Lower lobe of right lung (tissue), 2 donors: ENCODE results near the gene NRXN3. TPM values are rescaled to one million over a fixed set of nuclear protein-coding genes. Genes with fewer than 3 reads are reported as not detected.

Experiments
- ATAC-seq, 2 donors: fragments of 200-7000 bp; cut with Tn5 transposase; one replicate each; pipeline ENCODE4 v1.9.1; 2020 to 2022; ENCODE audit warnings: mild to moderate bottlenecking in 2 of 2, moderate library complexity in 2 of 2
- DNase-seq: peaks from one replicate; pipeline ENCODE4 v3.0.0-alpha.2; 2020
- H3K27ac ChIP-seq: fragments of 200-600 bp; one replicate; pipeline ENCODE4 v1.8.0; 2022
- H3K27me3 ChIP-seq: fragments of 200-600 bp; one replicate; pipeline ENCODE4 v1.8.0; 2022; ENCODE audit warnings: low read depth
- H3K36me3 ChIP-seq: fragments of 200-600 bp; one replicate; pipeline ENCODE4 v1.8.0; 2022; ENCODE audit warnings: mild to moderate bottlenecking
- H3K4me1 ChIP-seq: fragments of 200-600 bp; one replicate; pipeline ENCODE4 v1.8.0; 2022
- H3K4me3 ChIP-seq: fragments of 200-600 bp; one replicate; pipeline ENCODE4 v1.8.0; 2022; ENCODE audit warnings: mild to moderate bottlenecking
- H3K9me3 ChIP-seq: fragments of 200-600 bp; one replicate; pipeline ENCODE4 v1.8.0; 2022
- intact Hi-C: fragments of 100-400 bp; cut with DNase I; formaldehyde crosslinking; loops from one replicate; pipeline ENCODE4 v1.11.0; 2022
- total RNA-seq: library from RNA; stranded (reverse); fragmentation: NEBNext Ultra II Directional; extraction: Animal tissue kit (Norgen Biotek cat#: 25700); gene quantifications from one replicate; pipeline ENCODE4 v1.2.1, GENCODE V29; 2021
- TF ChIP-seq, protein P1 (sequence below): fragments of 200-600 bp; IDR thresholded peaks from one replicate; pipeline ENCODE4 v1.8.0; 2022; ENCODE audit warnings: antibody characterized with exemption, mild to moderate bottlenecking
- donor health status: DM: no; HTN: yes; CAD: no; lungs with severe emphysema.

NRXN3 gene
- total RNA-seq, 1 donor from 2014 or later = 9.0 TPM

DNA sequence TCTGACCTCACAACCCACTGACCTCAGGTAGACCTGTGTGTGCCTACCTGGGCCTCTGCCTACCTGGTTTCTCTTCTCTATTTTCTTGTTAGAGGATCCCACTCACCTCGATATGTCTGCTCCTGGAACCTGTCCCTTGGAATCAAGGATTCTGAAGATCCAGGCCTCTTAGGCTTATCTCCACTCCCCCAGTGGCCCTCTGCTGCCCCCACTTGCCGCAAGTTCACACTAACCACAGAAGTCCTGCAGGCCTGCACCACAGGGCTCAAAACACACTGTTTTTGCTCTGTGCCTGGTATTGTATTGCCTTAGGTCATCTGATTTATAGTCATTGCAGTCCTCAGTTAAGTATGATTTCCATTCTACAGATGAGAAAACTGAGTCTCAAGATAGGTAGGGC, 15.3 kb upstream of the NRXN3 start:
- H3K9me3 ChIP-seq = no peaks in the 10 kb centered on the region
- TF ChIP-seq, protein P1, sequence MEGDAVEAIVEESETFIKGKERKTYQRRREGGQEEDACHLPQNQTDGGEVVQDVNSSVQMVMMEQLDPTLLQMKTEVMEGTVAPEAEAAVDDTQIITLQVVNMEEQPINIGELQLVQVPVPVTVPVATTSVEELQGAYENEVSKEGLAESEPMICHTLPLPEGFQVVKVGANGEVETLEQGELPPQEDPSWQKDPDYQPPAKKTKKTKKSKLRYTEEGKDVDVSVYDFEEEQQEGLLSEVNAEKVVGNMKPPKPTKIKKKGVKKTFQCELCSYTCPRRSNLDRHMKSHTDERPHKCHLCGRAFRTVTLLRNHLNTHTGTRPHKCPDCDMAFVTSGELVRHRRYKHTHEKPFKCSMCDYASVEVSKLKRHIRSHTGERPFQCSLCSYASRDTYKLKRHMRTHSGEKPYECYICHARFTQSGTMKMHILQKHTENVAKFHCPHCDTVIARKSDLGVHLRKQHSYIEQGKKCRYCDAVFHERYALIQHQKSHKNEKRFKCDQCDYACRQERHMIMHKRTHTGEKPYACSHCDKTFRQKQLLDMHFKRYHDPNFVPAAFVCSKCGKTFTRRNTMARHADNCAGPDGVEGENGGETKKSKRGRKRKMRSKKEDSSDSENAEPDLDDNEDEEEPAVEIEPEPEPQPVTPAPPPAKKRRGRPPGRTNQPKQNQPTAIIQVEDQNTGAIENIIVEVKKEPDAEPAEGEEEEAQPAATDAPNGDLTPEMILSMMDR = no peak
- no peak overlapping the region for H3K27ac ChIP-seq
- no peaks in the 10 kb centered on the region for H3K36me3 ChIP-seq
- ATAC-seq = no peak
- H3K4me3 ChIP-seq = no peak overlapping the region
- intact Hi-C loops = no loop called here
- no peak for DNase-seq
- no peaks in the 10 kb centered on the region for H3K27me3 ChIP-seq
- no peaks in the 10 kb centered on the region for H3K4me1 ChIP-seq

DNA sequence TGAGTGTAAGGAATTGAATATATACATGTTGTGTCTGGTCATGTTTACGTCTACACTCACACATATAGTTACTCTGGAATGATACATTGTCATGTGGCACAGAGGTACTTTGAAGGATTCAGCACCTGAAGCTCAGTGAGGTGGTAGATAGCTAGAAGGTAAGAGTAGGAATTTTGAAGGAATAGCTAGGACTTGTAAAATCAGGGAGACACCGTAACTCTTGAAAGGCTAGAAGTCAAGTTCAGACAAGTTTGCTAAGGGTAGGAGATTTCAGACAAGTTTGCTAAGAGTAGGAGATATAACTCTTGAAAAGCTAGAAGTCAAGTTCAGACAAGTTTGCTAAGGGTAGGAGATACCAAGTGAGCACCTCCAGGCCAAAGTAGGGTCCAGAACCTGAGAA, 14.0 kb upstream of the NRXN3 start:
- Histone ChIP-seq H3K27me3 (no peaks in the 10 kb centered on the region), H3K36me3 (no peaks in the 10 kb centered on the region), H3K27ac (no peak overlapping the region), H3K9me3 (no peaks in the 10 kb centered on the region), H3K4me1 (no peaks in the 10 kb centered on the region), H3K4me3 (no peak overlapping the region)
- TF ChIP-seq, protein P1 = no peak
- intact Hi-C loops = no loop called here
- DNase-seq = no peak
- ATAC-seq = no peak

DNA sequence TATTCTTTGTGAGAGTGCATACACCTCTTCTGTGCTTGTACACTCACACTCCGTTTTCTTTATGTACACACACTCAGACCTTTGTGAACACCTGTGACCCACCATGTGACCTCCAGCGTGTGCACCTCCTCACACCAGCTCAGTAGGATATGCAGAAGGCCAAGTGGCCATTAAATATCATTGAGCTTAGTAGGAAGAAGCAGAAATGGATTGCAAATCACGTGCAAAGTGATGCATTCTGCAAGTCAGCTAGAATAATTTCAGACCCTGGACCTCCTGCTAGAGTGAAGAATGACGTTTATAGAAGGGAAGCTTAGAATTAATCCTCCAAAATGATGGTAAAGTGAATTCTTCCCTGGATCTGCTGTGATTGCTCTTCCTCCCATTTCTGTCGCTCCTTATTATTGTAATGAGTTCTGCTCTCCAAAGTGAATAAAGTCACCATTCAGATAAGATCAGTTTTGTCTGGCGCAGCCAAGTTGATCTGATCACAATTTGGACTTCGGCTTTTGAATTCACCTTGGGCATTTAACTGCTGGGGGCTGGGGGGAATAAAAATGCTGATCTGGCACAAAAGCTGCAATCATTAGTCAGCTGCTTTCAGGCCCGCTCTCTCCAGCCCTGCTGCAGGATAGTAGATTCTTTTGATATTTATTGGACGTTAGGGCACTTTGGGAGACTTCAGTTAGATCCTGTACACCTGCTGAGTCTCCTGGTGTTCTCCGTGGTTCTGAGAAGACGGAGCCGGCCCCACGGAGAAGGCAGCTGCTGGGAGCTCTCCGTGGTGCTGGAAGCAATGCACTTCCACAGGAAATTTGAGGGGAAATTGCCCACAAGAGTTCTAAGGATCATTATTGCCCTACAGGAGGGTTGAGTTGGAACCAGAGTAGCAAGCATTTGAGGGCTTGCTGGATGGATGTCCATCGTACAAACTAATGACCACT, 12.4 kb upstream of the NRXN3 start:
- Histone ChIP-seq H3K4me1 (no peaks in the 10 kb centered on the region), H3K9me3 (no peaks in the 10 kb centered on the region), H3K4me3 (no peak overlapping the region), H3K27ac (no peak overlapping the region), H3K27me3 (no peaks in the 10 kb centered on the region), H3K36me3 (no peaks in the 10 kb centered on the region)
- DNase-seq (no peak), ATAC-seq (no peak)
- intact Hi-C loops = no loop called here
- TF ChIP-seq, protein P1 = no peak

DNA sequence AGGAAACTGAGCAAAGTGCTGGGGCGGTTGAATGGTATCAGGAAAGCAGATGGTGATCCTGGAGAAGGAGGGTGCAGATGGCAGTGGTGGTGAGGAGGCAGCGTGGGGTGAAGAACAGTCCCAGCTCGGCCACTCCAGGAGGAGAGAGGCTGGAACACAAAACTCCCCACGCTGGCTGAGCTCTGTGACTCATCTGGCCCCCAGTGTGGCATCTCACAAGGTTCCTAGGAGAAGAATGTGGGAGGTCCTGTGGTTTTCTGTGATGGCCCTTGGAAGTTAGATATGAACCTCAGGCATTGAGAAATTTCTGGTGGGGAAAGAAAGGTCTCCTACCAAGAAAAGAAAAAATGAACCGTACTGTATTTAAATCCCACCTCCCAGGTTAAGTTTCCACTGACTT, 8.0 kb upstream of the NRXN3 start:
- TF ChIP-seq, protein P1 = no peak
- DNase-seq (no peak), ATAC-seq (no peak)
- no peaks in the 10 kb centered on the region for H3K4me1 ChIP-seq
- intact Hi-C loops = no loop called here
- no peaks in the 10 kb centered on the region for H3K36me3 ChIP-seq
- H3K27me3 ChIP-seq = no peaks in the 10 kb centered on the region
- no peaks in the 10 kb centered on the region for H3K9me3 ChIP-seq
- no peak overlapping the region for H3K4me3 ChIP-seq
- no peak overlapping the region for H3K27ac ChIP-seq

DNA sequence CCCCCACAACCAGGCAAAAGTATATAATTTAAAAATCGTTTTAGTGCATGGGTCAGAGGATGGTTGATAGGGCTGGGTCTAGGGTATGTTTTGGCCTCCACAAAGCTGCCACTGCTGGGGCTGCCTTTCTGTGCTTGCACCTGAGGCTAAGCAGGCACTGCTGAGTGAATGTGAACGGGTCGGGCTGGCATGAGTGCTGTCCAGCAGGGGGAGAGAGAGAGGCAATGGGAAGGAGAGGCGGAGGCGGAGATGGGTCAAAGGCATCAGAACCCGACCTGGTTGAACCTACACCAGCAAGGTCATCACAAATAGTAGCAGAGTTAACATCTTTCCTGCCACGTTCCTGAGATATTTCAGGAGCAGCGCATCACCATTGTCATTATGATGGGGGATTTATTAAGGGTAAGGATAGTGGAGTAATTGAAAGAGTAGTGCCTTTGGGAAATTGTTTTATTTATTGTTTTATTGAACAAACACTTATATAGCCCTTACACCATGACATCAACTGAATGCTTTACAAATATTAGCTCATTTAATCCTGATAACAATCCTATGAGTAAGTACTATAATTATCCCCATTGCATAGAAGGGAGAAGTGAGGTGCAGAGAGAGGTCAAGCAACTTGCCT, 5.8 kb upstream of the NRXN3 start:
- H3K27me3 ChIP-seq = no peaks in the 10 kb centered on the region
- DNase-seq = no peak
- peak in 1 of 2 donors; percentile 54 for ATAC-seq
- TF ChIP-seq, protein P1 = peak; percentile 48
- no peaks in the 10 kb centered on the region for H3K9me3 ChIP-seq
- H3K27ac ChIP-seq = no peak overlapping the region
- H3K36me3 ChIP-seq = no peaks in the 10 kb centered on the region
- no peak overlapping the region for H3K4me3 ChIP-seq
- H3K4me1 ChIP-seq = no peaks in the 10 kb centered on the region
- intact Hi-C loops = no loop called here
